ENCODE measurements around the gene COL27A1.

Gene COL27A1

GRCh38 chr9:114235033-114235661 is 79.8 kb downstream of the COL27A1 start:
- Histone ChIP-seq H3K9me3 (ENCODE audit: control insufficient read depth, low read length) (no peaks in the 10 kb centered on the region), H3K4me3 (ENCODE audit: insufficient read depth, low read depth, low read length, poor library complexity, severe bottlenecking) (no peak overlapping the region), H3K4me1 (ENCODE audit: control insufficient read depth, insufficient read depth, low read length, poor library complexity, severe bottlenecking) (no peaks in the 10 kb centered on the region), H3K27ac (ENCODE audit: insufficient read depth, low read length, poor library complexity, severe bottlenecking) (no peak overlapping the region), H3K36me3 (ENCODE audit: control insufficient read depth, insufficient read depth, low read length) (no peaks in the 10 kb centered on the region), H3K27me3 (replicated peaks; ENCODE audit: control insufficient read depth, insufficient read depth, low read length, poor library complexity, severe bottlenecking) (peaks cover 3% of the 10 kb centered on the region)
- DNase-seq, result no peak

DNA sequence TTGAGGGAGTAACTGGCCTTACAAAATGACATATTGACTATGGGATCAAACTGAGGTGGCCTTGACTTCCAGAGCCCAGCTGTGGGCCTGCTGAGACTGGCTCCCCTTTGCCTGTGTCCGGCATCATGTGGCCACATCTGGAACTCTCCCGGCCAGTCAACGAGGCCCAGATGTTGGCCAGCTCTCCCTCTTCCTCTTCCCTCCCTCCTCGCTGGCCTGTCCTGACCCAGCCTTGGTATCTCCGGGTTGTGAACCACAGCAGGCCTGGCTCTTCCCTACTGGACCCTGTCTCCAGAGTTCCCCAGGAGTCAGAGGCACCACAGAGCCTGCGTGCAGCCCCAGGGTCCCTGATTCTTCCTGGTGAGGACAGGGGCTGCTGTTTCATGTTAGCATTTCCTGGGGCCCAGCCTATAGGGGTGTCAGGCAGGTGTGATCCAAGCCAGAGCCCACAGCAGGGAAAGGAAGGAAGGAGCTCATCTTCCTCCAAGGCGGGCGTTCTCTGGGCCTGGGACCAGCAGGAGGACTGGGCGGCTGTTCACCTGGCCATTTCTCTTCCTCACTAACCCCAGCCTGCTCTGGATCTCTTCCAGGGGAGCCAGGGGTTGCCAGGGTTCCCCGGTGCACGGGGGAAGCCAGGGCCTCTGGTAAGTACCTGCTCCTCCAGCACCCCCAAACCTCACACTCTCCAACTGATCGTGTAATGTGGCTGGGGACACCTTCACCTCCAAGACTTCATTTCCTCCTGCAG is 81.2 kb downstream of the COL27A1 start:
- H3K9me3 ChIP-seq (ENCODE audit: control insufficient read depth, low read length), result no peaks in the 10 kb centered on the region
- peaks cover 3% of the 10 kb centered on the region for H3K27me3 ChIP-seq (replicated peaks; ENCODE audit: control insufficient read depth, insufficient read depth, low read length, poor library complexity, severe bottlenecking)
- no peaks in the 10 kb centered on the region for H3K4me1 ChIP-seq (ENCODE audit: control insufficient read depth, insufficient read depth, low read length, poor library complexity, severe bottlenecking)
- H3K4me3 ChIP-seq (ENCODE audit: insufficient read depth, low read depth, low read length, poor library complexity, severe bottlenecking), result no peak overlapping the region
- H3K36me3 ChIP-seq (ENCODE audit: control insufficient read depth, insufficient read depth, low read length), result no peaks in the 10 kb centered on the region
- H3K27ac ChIP-seq (ENCODE audit: insufficient read depth, low read length, poor library complexity, severe bottlenecking), result no peak overlapping the region
- DNase-seq, result no peak

- H3K27ac ChIP-seq (ENCODE audit: insufficient read depth, low read length, poor library complexity, severe bottlenecking), result no peak overlapping the region
- DNase-seq, result no peak
- no peaks in the 10 kb centered on the region for H3K9me3 ChIP-seq (ENCODE audit: control insufficient read depth, low read length)
- no peak overlapping the region for H3K4me3 ChIP-seq (ENCODE audit: insufficient read depth, low read depth, low read length, poor library complexity, severe bottlenecking)
- H3K36me3 ChIP-seq (ENCODE audit: control insufficient read depth, insufficient read depth, low read length), result no peaks in the 10 kb centered on the region
- H3K27me3 ChIP-seq (replicated peaks; ENCODE audit: control insufficient read depth, insufficient read depth, low read length, poor library complexity, severe bottlenecking), result peaks cover 3% of the 10 kb centered on the region
- H3K4me1 ChIP-seq (ENCODE audit: control insufficient read depth, insufficient read depth, low read length, poor library complexity, severe bottlenecking), result no peaks in the 10 kb centered on the region
These were observed 81.9 kb downstream of the COL27A1 start for GRCh38 chr9:114237247-114237646.

- peaks cover 3% of the 10 kb centered on the region for H3K27me3 ChIP-seq (replicated peaks; ENCODE audit: control insufficient read depth, insufficient read depth, low read length, poor library complexity, severe bottlenecking)
- no peaks in the 10 kb centered on the region for H3K36me3 ChIP-seq (ENCODE audit: control insufficient read depth, insufficient read depth, low read length)
- H3K4me1 ChIP-seq (ENCODE audit: control insufficient read depth, insufficient read depth, low read length, poor library complexity, severe bottlenecking), result no peaks in the 10 kb centered on the region
- H3K4me3 ChIP-seq (ENCODE audit: insufficient read depth, low read depth, low read length, poor library complexity, severe bottlenecking), result no peak overlapping the region
- no peak for DNase-seq
- no peak overlapping the region for H3K27ac ChIP-seq (ENCODE audit: insufficient read depth, low read length, poor library complexity, severe bottlenecking)
- no peaks in the 10 kb centered on the region for H3K9me3 ChIP-seq (ENCODE audit: control insufficient read depth, low read length)
These were observed 82.4 kb downstream of the COL27A1 start for GRCh38 chr9:114237781-114238180.

GRCh38 chr9:114238472-114238871 is 83.1 kb downstream of the COL27A1 start:
- H3K4me3 ChIP-seq (ENCODE audit: insufficient read depth, low read depth, low read length, poor library complexity, severe bottlenecking), result no peak overlapping the region
- H3K27ac ChIP-seq (ENCODE audit: insufficient read depth, low read length, poor library complexity, severe bottlenecking), result no peak overlapping the region
- DNase-seq, result no peak
- peaks cover 3% of the 10 kb centered on the region for H3K27me3 ChIP-seq (replicated peaks; ENCODE audit: control insufficient read depth, insufficient read depth, low read length, poor library complexity, severe bottlenecking)
- H3K9me3 ChIP-seq (ENCODE audit: control insufficient read depth, low read length), result no peaks in the 10 kb centered on the region
- no peaks in the 10 kb centered on the region for H3K36me3 ChIP-seq (ENCODE audit: control insufficient read depth, insufficient read depth, low read length)
- no peaks in the 10 kb centered on the region for H3K4me1 ChIP-seq (ENCODE audit: control insufficient read depth, insufficient read depth, low read length, poor library complexity, severe bottlenecking)

GRCh38 chr9:114238891-114239875 is 83.8 kb downstream of the COL27A1 start:
- no peaks in the 10 kb centered on the region for H3K9me3 ChIP-seq (ENCODE audit: control insufficient read depth, low read length)
- no peak overlapping the region for H3K4me3 ChIP-seq (ENCODE audit: insufficient read depth, low read depth, low read length, poor library complexity, severe bottlenecking)
- H3K27me3 ChIP-seq (replicated peaks; ENCODE audit: control insufficient read depth, insufficient read depth, low read length, poor library complexity, severe bottlenecking), result peaks cover 3% of the 10 kb centered on the region
- DNase-seq, result no peak
- H3K4me1 ChIP-seq (ENCODE audit: control insufficient read depth, insufficient read depth, low read length, poor library complexity, severe bottlenecking), result no peaks in the 10 kb centered on the region
- no peak overlapping the region for H3K27ac ChIP-seq (ENCODE audit: insufficient read depth, low read length, poor library complexity, severe bottlenecking)
- H3K36me3 ChIP-seq (ENCODE audit: control insufficient read depth, insufficient read depth, low read length), result no peaks in the 10 kb centered on the region

- no peaks in the 10 kb centered on the region for H3K4me1 ChIP-seq (ENCODE audit: control insufficient read depth, insufficient read depth, low read length, poor library complexity, severe bottlenecking)
- DNase-seq, result no peak
- H3K36me3 ChIP-seq (ENCODE audit: control insufficient read depth, insufficient read depth, low read length), result no peaks in the 10 kb centered on the region
- H3K4me3 ChIP-seq (ENCODE audit: insufficient read depth, low read depth, low read length, poor library complexity, severe bottlenecking), result no peak overlapping the region
- no peak overlapping the region for H3K27ac ChIP-seq (ENCODE audit: insufficient read depth, low read length, poor library complexity, severe bottlenecking)
- H3K27me3 ChIP-seq (replicated peaks; ENCODE audit: control insufficient read depth, insufficient read depth, low read length, poor library complexity, severe bottlenecking), result peaks cover 3% of the 10 kb centered on the region
- no peaks in the 10 kb centered on the region for H3K9me3 ChIP-seq (ENCODE audit: control insufficient read depth, low read length)
These were observed 84.9 kb downstream of the COL27A1 start for GRCh38 chr9:114240216-114240615.

DNA sequence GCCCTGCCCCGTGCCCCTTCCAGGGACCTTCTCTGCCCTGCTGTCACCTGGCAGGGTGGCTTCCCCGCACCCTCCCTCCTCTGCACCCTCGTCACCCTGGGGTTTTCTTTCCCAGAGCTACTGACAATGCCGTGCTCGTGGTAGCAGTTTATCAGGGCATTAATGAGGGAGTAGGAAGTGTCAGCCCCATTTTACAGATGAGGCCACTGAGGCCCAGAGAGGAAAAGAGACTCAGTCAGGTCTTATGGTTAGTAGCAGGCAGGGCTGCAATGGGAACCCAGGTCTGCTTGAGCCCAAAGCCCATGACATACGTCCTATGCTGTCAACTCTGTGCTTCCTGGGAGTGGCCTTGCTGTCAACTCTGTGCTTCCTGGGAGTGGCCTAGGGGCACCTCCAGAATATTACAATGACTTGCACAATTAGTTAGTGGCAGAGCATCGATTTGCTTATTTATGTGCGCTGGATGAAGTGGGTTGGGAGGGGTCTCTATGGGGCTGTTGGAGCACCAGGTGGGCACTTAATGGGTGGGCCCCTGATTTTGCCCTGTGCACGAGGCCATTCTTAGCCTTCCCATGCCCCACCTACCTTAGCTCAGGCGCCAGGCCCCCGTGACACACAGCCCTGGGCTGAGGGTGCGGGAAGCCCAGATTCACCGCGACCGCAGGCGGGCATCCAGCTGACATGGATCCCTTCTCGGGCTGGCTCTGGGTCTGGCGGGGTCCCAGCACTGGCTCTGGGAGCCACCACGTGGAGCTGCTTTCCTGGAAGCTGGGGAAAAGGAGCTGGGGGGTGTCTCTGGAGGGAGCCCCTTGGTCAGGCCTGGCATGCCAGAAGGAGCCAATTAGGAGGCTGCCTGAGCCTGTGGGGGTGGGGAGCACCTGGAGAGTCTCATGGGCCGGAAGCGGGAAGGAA is 85.6 kb downstream of the COL27A1 start:
- H3K4me3 ChIP-seq (ENCODE audit: insufficient read depth, low read depth, low read length, poor library complexity, severe bottlenecking), result no peak overlapping the region

GRCh38 chr9:114242837-114243236 is 87.5 kb downstream of the COL27A1 start:
- H3K9me3 ChIP-seq (ENCODE audit: control insufficient read depth, low read length), result no peaks in the 10 kb centered on the region
- H3K4me1 ChIP-seq (ENCODE audit: control insufficient read depth, insufficient read depth, low read length, poor library complexity, severe bottlenecking), result no peaks in the 10 kb centered on the region
- no peak for DNase-seq
- H3K27ac ChIP-seq (ENCODE audit: insufficient read depth, low read length, poor library complexity, severe bottlenecking), result no peak overlapping the region
- H3K27me3 ChIP-seq (replicated peaks; ENCODE audit: control insufficient read depth, insufficient read depth, low read length, poor library complexity, severe bottlenecking), result no peaks in the 10 kb centered on the region
- H3K36me3 ChIP-seq (ENCODE audit: control insufficient read depth, insufficient read depth, low read length), result no peaks in the 10 kb centered on the region
- no peak overlapping the region for H3K4me3 ChIP-seq (ENCODE audit: insufficient read depth, low read depth, low read length, poor library complexity, severe bottlenecking)

More for the DNA sequence above, 85.6 kb downstream of the COL27A1 start:
- no peak overlapping the region for H3K27ac ChIP-seq (ENCODE audit: insufficient read depth, low read length, poor library complexity, severe bottlenecking)
- no peaks in the 10 kb centered on the region for H3K4me1 ChIP-seq (ENCODE audit: control insufficient read depth, insufficient read depth, low read length, poor library complexity, severe bottlenecking)
- peaks cover 3% of the 10 kb centered on the region for H3K27me3 ChIP-seq (replicated peaks; ENCODE audit: control insufficient read depth, insufficient read depth, low read length, poor library complexity, severe bottlenecking)
- H3K36me3 ChIP-seq (ENCODE audit: control insufficient read depth, insufficient read depth, low read length), result no peaks in the 10 kb centered on the region
- no peaks in the 10 kb centered on the region for H3K9me3 ChIP-seq (ENCODE audit: control insufficient read depth, low read length)
- no peak for DNase-seq

Measured in effector memory CD4-positive, alpha-beta T cell (primary cell).